ENCODE data around the gene HCK.

HCK gene

DNA sequence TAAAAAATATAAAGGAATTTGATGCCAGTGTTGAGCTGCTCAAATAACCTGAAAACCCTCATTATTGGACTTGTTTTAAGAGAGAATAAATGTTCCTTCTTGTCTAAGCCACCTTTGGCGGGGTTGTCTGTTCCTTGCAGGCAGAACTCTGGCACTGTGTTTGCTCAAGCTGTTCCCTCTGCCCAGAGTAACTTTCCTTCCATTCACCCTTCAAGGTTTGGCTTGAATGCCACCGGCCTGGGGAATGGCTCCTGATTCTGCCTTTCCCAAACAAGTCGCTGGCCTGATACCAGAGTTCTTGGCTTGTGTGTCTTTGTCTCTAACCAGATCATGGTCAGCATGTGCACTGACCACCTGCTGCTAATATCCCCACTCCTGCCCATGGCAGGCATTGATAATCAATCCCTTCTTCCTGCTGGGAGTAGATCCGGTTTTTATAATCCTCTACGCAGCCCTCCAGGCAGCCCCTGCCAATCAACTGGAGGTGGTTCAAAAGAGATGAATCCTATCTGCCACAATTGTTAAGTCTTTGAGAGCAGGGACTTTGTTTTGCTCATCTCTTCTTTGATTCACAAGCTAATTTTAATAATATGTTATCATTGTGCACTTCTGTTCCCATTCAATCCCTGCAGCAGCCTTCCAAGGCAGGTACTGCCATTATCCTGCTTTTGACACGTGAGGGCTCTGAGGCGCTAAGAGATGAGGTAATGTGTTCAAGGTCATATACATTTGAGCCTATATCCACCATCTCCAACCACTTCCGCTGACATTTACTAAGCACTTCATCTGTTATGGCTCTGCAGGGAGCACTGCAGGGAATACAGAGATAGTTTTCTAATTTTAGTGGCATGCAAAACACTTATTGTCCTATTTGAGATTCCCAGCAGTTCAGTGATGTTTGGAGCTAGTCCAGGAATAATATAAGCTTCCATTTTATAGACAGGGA, 44.9 kb upstream of the HCK start:
- no peak for DNase-seq (ENCODE audit: low spot score)
- H3K9me3 ChIP-seq (ENCODE audit: severe bottlenecking), result no peaks in the 10 kb centered on the region
- H3K36me3 ChIP-seq (ENCODE audit: low read depth), result no peaks in the 10 kb centered on the region
- no peak overlapping the region for H3K4me3 ChIP-seq (ENCODE audit: severe bottlenecking)
- peaks cover 7% of the 10 kb centered on the region for H3K27me3 ChIP-seq (ENCODE audit: insufficient read depth, poor library complexity, severe bottlenecking)
- H3K27ac ChIP-seq (ENCODE audit: poor library complexity, severe bottlenecking), result no peak overlapping the region
- no peaks in the 10 kb centered on the region for H3K4me1 ChIP-seq (ENCODE audit: insufficient read depth, poor library complexity, severe bottlenecking)
- TF ChIP-seq, protein P1, sequence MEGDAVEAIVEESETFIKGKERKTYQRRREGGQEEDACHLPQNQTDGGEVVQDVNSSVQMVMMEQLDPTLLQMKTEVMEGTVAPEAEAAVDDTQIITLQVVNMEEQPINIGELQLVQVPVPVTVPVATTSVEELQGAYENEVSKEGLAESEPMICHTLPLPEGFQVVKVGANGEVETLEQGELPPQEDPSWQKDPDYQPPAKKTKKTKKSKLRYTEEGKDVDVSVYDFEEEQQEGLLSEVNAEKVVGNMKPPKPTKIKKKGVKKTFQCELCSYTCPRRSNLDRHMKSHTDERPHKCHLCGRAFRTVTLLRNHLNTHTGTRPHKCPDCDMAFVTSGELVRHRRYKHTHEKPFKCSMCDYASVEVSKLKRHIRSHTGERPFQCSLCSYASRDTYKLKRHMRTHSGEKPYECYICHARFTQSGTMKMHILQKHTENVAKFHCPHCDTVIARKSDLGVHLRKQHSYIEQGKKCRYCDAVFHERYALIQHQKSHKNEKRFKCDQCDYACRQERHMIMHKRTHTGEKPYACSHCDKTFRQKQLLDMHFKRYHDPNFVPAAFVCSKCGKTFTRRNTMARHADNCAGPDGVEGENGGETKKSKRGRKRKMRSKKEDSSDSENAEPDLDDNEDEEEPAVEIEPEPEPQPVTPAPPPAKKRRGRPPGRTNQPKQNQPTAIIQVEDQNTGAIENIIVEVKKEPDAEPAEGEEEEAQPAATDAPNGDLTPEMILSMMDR (IDR thresholded peaks at IDR 0.05; ENCODE audit: poor library complexity, severe bottlenecking), result no peak
- ATAC-seq (ENCODE audit: low read depth), result no peak

DNA sequence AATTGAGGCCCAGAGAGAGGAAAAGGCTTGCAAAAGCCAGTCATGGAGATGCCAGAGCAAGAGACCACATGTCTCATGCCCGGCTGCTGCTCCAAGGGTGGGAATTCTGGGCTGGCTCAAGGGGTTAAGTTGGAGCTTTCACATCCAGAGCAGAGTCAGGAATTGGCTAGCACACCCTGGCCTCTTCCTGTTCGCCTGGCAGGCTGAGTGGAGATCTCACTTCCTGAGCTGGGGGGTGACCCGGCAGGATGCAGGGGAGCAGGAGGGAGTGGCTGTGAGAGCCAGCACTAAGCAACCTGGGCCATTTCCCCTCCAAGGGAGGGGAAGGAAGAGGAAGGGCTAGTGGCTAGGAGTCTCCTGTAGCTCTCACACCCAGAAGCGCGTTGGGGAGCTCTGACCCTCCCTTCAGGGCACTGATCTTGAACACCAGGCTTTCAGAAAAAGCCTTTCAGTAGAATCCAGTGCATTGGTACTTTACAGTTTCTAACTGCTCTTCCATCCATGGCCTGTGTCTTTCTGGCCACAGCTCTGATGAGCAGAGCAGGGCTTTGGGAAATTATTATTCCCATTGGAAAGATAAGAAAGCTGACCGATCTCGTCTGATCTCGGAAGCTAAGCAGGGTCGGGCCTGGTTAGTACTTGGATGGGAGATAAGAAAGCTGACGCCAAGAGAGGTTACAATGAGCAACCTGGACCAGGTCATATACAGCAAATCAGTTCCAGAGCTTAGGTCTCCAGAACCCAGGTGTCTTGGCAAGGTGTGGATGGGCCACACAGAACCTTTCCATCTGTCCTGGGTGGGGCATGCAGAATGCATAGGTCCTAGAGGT, 44.0 kb upstream of the HCK start:
- Histone ChIP-seq H3K36me3 (ENCODE audit: low read depth) (no peaks in the 10 kb centered on the region), H3K27me3 (ENCODE audit: insufficient read depth, poor library complexity, severe bottlenecking) (peaks cover 7% of the 10 kb centered on the region), H3K4me1 (ENCODE audit: insufficient read depth, poor library complexity, severe bottlenecking) (no peaks in the 10 kb centered on the region), H3K4me3 (ENCODE audit: severe bottlenecking) (no peak overlapping the region), H3K9me3 (ENCODE audit: severe bottlenecking) (no peaks in the 10 kb centered on the region), H3K27ac (ENCODE audit: poor library complexity, severe bottlenecking) (no peak overlapping the region)
- TF ChIP-seq, protein P1 (IDR thresholded peaks at IDR 0.05; ENCODE audit: poor library complexity, severe bottlenecking), result no peak
- no peak for DNase-seq (ENCODE audit: low spot score)
- ATAC-seq (ENCODE audit: low read depth), result peak; percentile 43

DNA sequence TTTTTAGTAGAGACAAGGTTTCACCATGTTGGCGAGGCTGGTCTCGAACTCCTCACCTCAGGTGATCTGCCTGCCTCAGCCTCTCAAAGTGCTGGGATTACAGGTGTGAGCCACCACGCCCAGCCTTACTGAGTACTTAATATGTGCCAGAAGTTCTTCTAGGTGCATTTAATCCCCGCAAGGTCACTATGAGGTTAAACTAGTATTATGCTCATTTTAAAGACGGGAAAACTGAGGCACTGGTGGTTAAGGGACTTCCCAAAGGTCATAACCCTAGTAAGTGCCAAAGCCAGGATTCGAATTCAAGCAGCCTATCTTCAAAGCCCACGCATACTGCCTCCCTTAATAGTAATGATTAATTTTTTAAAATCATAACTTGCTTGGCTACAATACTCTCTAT, 42.5 kb upstream of the HCK start:
- no peak for ATAC-seq (ENCODE audit: low read depth)
- no peak overlapping the region for H3K27ac ChIP-seq (ENCODE audit: poor library complexity, severe bottlenecking)
- no peaks in the 10 kb centered on the region for H3K36me3 ChIP-seq (ENCODE audit: low read depth)
- TF ChIP-seq, protein P1 (IDR thresholded peaks at IDR 0.05; ENCODE audit: poor library complexity, severe bottlenecking), result no peak
- DNase-seq (ENCODE audit: low spot score), result no peak
- H3K9me3 ChIP-seq (ENCODE audit: severe bottlenecking), result no peaks in the 10 kb centered on the region
- no peak overlapping the region for H3K4me3 ChIP-seq (ENCODE audit: severe bottlenecking)
- H3K27me3 ChIP-seq (ENCODE audit: insufficient read depth, poor library complexity, severe bottlenecking), result peaks cover 7% of the 10 kb centered on the region
- H3K4me1 ChIP-seq (ENCODE audit: insufficient read depth, poor library complexity, severe bottlenecking), result no peaks in the 10 kb centered on the region

DNA sequence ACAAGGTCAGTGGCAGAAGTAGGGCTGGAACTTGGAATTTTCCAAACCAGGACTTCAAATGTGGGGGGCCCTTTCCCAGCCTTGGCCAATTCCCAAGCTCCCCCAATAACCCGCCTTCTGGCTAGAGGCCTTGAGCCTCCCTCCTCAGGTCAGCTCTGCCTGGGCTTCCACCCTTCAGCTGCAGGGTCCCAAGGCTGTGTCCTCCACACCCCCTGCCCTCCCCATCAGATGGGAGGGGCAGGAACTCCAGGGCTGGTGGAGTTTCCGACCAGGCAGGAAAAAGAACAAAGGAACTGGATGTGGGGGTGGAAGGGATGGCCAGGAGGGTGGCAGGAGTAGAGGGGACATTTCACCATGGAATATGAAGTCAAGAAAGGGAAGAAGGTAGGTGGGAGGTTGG, 41.9 kb upstream of the HCK start, which contains the start of gene CCM2L:
CCM2L (plus strand) TSS at position 338 of the 400 bp plus-strand sequence; CDS start at position 355, 17 bp downstream.
- Histone ChIP-seq H3K36me3 (ENCODE audit: low read depth) (no peaks in the 10 kb centered on the region), H3K9me3 (ENCODE audit: severe bottlenecking) (no peaks in the 10 kb centered on the region), H3K4me3 (ENCODE audit: severe bottlenecking) (no peak within 1 kb of the TSS), H3K4me1 (ENCODE audit: insufficient read depth, poor library complexity, severe bottlenecking) (no peaks in the 10 kb centered on the region), H3K27me3 (ENCODE audit: insufficient read depth, poor library complexity, severe bottlenecking) (peaks cover 7% of the 10 kb centered on the region), H3K27ac (ENCODE audit: poor library complexity, severe bottlenecking) (no peak within 1 kb of the TSS)
- TF ChIP-seq, protein P1 (IDR thresholded peaks at IDR 0.05; ENCODE audit: poor library complexity, severe bottlenecking), result no peak
- DNase-seq (ENCODE audit: low spot score) (no peak), ATAC-seq (ENCODE audit: low read depth) (no peak)

All from RWPE2 (cell line).